Tibial nerve (tissue), 4 donors: ENCODE results near the gene AGBL1.

Experiments
- EP300 ChIP-seq, 2 donors: sonication (generic); formaldehyde crosslinking; IDR thresholded peaks; one replicate each; pipeline ENCODE4 v1.6.1; 2017; ENCODE audit warnings: antibody characterized with exemption in 2 of 2, mild to moderate bottlenecking in 1 of 2
- POLR2A ChIP-seq, 2 donors: fragments of 450-650 bp; IDR thresholded peaks; one replicate each; pipeline ENCODE4 v1.6.1; 2017; ENCODE audit warnings: antibody characterized with exemption in 2 of 2, mild to moderate bottlenecking in 2 of 2, moderate library complexity in 2 of 2
- TF ChIP-seq, protein P1 (sequence below), 5 experiments: fragments of 200-600 bp in 3 of 5; fragments of 450-650 bp in 2 of 5; sonication (generic) in 3 of 5; IDR thresholded peaks; one replicate each; pipeline ENCODE4 v1.5.1; 2016 to 2019; ENCODE audit warnings: antibody characterized with exemption in 5 of 5, mild to moderate bottlenecking in 3 of 5, moderate library complexity in 2 of 5

DNA sequence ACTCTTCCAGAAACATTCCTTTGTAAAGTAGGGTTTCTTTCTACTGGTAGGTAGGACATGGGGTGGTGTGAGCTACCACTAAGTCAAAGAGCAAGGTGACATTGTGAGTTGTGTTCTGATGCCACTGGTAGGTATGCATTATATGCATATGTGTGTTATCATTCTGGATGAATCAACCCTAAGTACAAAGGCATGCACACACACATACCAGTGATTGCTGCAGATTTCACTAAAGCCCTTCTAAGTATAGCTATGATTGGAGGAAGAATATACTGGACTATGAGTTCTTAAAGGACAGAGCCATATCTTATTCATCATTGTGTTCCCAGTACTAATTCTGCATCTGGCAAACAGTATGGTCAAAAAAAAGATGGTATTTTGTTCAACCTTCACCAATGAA, 646.0 kb downstream of the AGBL1 start:
- TF ChIP-seq, protein P1, sequence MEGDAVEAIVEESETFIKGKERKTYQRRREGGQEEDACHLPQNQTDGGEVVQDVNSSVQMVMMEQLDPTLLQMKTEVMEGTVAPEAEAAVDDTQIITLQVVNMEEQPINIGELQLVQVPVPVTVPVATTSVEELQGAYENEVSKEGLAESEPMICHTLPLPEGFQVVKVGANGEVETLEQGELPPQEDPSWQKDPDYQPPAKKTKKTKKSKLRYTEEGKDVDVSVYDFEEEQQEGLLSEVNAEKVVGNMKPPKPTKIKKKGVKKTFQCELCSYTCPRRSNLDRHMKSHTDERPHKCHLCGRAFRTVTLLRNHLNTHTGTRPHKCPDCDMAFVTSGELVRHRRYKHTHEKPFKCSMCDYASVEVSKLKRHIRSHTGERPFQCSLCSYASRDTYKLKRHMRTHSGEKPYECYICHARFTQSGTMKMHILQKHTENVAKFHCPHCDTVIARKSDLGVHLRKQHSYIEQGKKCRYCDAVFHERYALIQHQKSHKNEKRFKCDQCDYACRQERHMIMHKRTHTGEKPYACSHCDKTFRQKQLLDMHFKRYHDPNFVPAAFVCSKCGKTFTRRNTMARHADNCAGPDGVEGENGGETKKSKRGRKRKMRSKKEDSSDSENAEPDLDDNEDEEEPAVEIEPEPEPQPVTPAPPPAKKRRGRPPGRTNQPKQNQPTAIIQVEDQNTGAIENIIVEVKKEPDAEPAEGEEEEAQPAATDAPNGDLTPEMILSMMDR (IDR thresholded peaks at IDR 0.05) = no peak
- no peak for TF ChIP-seq EP300 (IDR thresholded peaks at IDR 0.05)
- no peak for TF ChIP-seq POLR2A (IDR thresholded peaks at IDR 0.05)
